Trophoblast cell (in vitro differentiated cells and primary cell): ENCODE data around the gene SNUPN.
A peak's percentile ranks its signal among the peaks of the same experiment; 100 is the strongest.

ENCODE experiments used
- DNase-seq, 2 donors: peaks; one replicate each; pipeline ENCODE4 v3.0.0-alpha.2; 2016
- H2AFZ ChIP-seq: 2 replicates; pipeline ENCODE4 v1.6.1; 2013; ENCODE audit warnings: low read length, moderate library complexity, mild to moderate bottlenecking; ENCODE audit not compliant: insufficient read depth, poor library complexity
- H2AK5ac ChIP-seq: 2 replicates; pipeline ENCODE4 v1.6.1; 2013; ENCODE audit warnings: mild to moderate bottlenecking, low read length
- H2BK120ac ChIP-seq: 2 replicates; pipeline ENCODE4 v1.6.1; 2013; ENCODE audit warnings: low read length, mild to moderate bottlenecking, moderate library complexity; ENCODE audit not compliant: insufficient read depth, poor library complexity
- H2BK12ac ChIP-seq: 2 replicates; pipeline ENCODE4 v1.6.1; 2013; ENCODE audit warnings: mild to moderate bottlenecking, low read length, moderate library complexity
- H2BK5ac ChIP-seq: 2 replicates; pipeline ENCODE4 v1.6.1; 2013; ENCODE audit warnings: low read length, low read depth, moderate library complexity, mild to moderate bottlenecking; ENCODE audit not compliant: poor library complexity
- H3K14ac ChIP-seq: 2 replicates; pipeline ENCODE4 v1.6.1; 2013; ENCODE audit warnings: mild to moderate bottlenecking, low read length
- H3K18ac ChIP-seq: 2 replicates; pipeline ENCODE4 v1.6.1; 2013; ENCODE audit warnings: mild to moderate bottlenecking, low read length
- H3K23ac ChIP-seq: 2 replicates; pipeline ENCODE4 v1.6.1; 2013; ENCODE audit warnings: low read length
- H3K27ac ChIP-seq: 2 replicates; pipeline ENCODE4 v1.5.1; 2013; ENCODE audit warnings: low read depth, mild to moderate bottlenecking, inconsistent platforms, low read length, moderate library complexity
- H3K27me3 ChIP-seq: 2 replicates; pipeline ENCODE4 v1.6.1; 2013; ENCODE audit warnings: inconsistent platforms, mild to moderate bottlenecking, low read length, moderate library complexity; ENCODE audit not compliant: insufficient read depth
- H3K36me3 ChIP-seq, 2 experiments: 1 replicate in 1 of 2; 2 replicates in 1 of 2; pipeline ENCODE4 v1.6.1; 2013; ENCODE audit warnings: low read length in 2 of 2, mild to moderate bottlenecking in 2 of 2, moderate library complexity in 1 of 2; ENCODE audit not compliant: insufficient read depth in 2 of 2, control insufficient read depth in 1 of 2
- H3K4ac ChIP-seq: 2 replicates; pipeline ENCODE4 v1.6.1; 2013; ENCODE audit warnings: low read depth, mild to moderate bottlenecking, low read length, moderate library complexity
- H3K4me1 ChIP-seq, 2 experiments: 1 replicate in 1 of 2; 2 replicates in 1 of 2; pipeline ENCODE4 v1.6.1; 2013; ENCODE audit warnings: low read length in 2 of 2, mild to moderate bottlenecking in 2 of 2, moderate library complexity in 1 of 2; ENCODE audit not compliant: insufficient read depth in 2 of 2, control insufficient read depth in 1 of 2
- H3K4me2 ChIP-seq: 2 replicates; pipeline ENCODE4 v1.6.1; 2013; ENCODE audit warnings: inconsistent platforms, mild to moderate bottlenecking, low read length, moderate library complexity
- H3K4me3 ChIP-seq: 2 replicates; pipeline ENCODE4 v1.5.1; 2013; ENCODE audit warnings: mild to moderate bottlenecking, low read depth, low read length, inconsistent platforms
- H3K79me1 ChIP-seq: one replicate; pipeline ENCODE4 v1.6.1; 2013; ENCODE audit warnings: low read length
- H3K79me2 ChIP-seq: 2 replicates; pipeline ENCODE4 v1.6.1; 2013; ENCODE audit warnings: low read length, mild to moderate bottlenecking; ENCODE audit not compliant: control insufficient read depth, insufficient read depth, poor library complexity
- H3K9ac ChIP-seq: 2 replicates; pipeline ENCODE4 v1.6.1; 2013; ENCODE audit warnings: mild to moderate bottlenecking, low read length
- H3K9me3 ChIP-seq: 2 replicates; pipeline ENCODE4 v1.6.1; 2013; ENCODE audit warnings: low read depth, mild to moderate bottlenecking, control low read depth, inconsistent platforms, low read length; ENCODE audit not compliant: insufficient read depth
- H4K12ac ChIP-seq: 2 replicates; pipeline ENCODE4 v1.6.1; 2013; ENCODE audit warnings: low read depth, mild to moderate bottlenecking, low read length, moderate library complexity
- H4K8ac ChIP-seq: 2 replicates; pipeline ENCODE4 v1.6.1; 2013; ENCODE audit warnings: low read depth, mild to moderate bottlenecking, low read length, moderate library complexity
- H4K91ac ChIP-seq: one replicate; pipeline ENCODE4 v1.6.1; 2013; ENCODE audit warnings: low read depth, mild to moderate bottlenecking, low read length, moderate library complexity
- WGBS: extraction: QIAGEN DNeasy Blood & Tissue Kit; methylation state at CpG from one replicate; pipeline ENCODE4 v1.1.7; 2013; ENCODE audit warnings: missing lambda C conversion rate; ENCODE audit not compliant: insufficient read length, insufficient coverage; ENCODE audit errors: extremely low coverage; 5-methylcytosine and 5-hydroxymethylcytosine counted together

Gene SNUPN

GRCh38 chr15:75641603-75642002, 16.1 kb upstream of the SNUPN start:
- no peak overlapping the region for H3K14ac ChIP-seq
- WGBS, result no CpG with 5 or more reads among the region's 5 CpGs
- no peak overlapping the region for H2AK5ac ChIP-seq
- H3K4me2 ChIP-seq, result no peak overlapping the region
- H3K79me1 ChIP-seq, result peaks cover 10% of the 10 kb centered on the region
- H3K4ac ChIP-seq, result no peak overlapping the region
- no peak overlapping the region for H4K12ac ChIP-seq
- no peak overlapping the region for H2BK12ac ChIP-seq
- no peak for DNase-seq
- H3K27me3 ChIP-seq, result no peaks in the 10 kb centered on the region
- H2BK120ac ChIP-seq, result no peak overlapping the region
- H3K18ac ChIP-seq, result no peak overlapping the region
- H2AFZ ChIP-seq, result no peak overlapping the region
- H4K8ac ChIP-seq, result no peak overlapping the region
- no peak overlapping the region for H2BK5ac ChIP-seq
- H3K4me3 ChIP-seq, result no peak overlapping the region
- no peak overlapping the region for H4K91ac ChIP-seq
- peaks cover 9% of the 10 kb centered on the region for H3K79me2 ChIP-seq
- no peak overlapping the region for H3K27ac ChIP-seq
- no peak overlapping the region for H3K9ac ChIP-seq
- peaks cover 0 to 4% of the 10 kb centered on the region in 2 experiments for H3K36me3 ChIP-seq
- H3K4me1 ChIP-seq, result peaks cover 0 to 13% of the 10 kb centered on the region in 2 experiments
- no peak overlapping the region for H3K23ac ChIP-seq
- H3K9me3 ChIP-seq, result no peaks in the 10 kb centered on the region

GRCh38 chr15:75641179-75641503, 15.6 kb upstream of the SNUPN start:
- H3K4me2 ChIP-seq, result no peak overlapping the region
- peaks cover 9% of the 10 kb centered on the region for H3K79me2 ChIP-seq
- H3K79me1 ChIP-seq, result peaks cover 10% of the 10 kb centered on the region
- no peak overlapping the region for H3K23ac ChIP-seq
- no peak overlapping the region for H2AFZ ChIP-seq
- no peak overlapping the region for H4K8ac ChIP-seq
- no peaks in the 10 kb centered on the region for H3K27me3 ChIP-seq
- no peak overlapping the region for H4K12ac ChIP-seq
- H3K14ac ChIP-seq, result no peak overlapping the region
- H3K18ac ChIP-seq, result no peak overlapping the region
- no peak overlapping the region for H2BK120ac ChIP-seq
- no peak overlapping the region for H2AK5ac ChIP-seq
- no peak overlapping the region for H3K27ac ChIP-seq
- no peak overlapping the region for H2BK12ac ChIP-seq
- DNase-seq, result no peak
- H2BK5ac ChIP-seq, result no peak overlapping the region
- no peaks in the 10 kb centered on the region for H3K9me3 ChIP-seq
- no CpG with 5 or more reads among the region's 4 CpGs for WGBS
- no peak overlapping the region for H3K4ac ChIP-seq
- H3K36me3 ChIP-seq, result peaks cover 0 to 4% of the 10 kb centered on the region in 2 experiments
- peaks cover 0 to 11% of the 10 kb centered on the region in 2 experiments for H3K4me1 ChIP-seq
- H3K9ac ChIP-seq, result no peak overlapping the region
- no peak overlapping the region for H3K4me3 ChIP-seq
- H4K91ac ChIP-seq, result no peak overlapping the region

GRCh38 chr15:75640483-75641178, 15.1 kb upstream of the SNUPN start:
- Histone ChIP-seq H3K36me3 (peaks cover 0 to 4% of the 10 kb centered on the region in 2 experiments), H3K79me1 (peaks cover 10% of the 10 kb centered on the region), H3K4me3 (peak overlapping the region; percentile 76), H4K8ac (peak overlapping the region; percentile 89), H3K9me3 (no peaks in the 10 kb centered on the region), H4K91ac (peak overlapping the region; percentile 68), H2BK12ac (no peak overlapping the region), H3K14ac (peak overlapping the region; percentile 80), H3K79me2 (peaks cover 9% of the 10 kb centered on the region), H3K23ac (no peak overlapping the region), H3K4me1 (peaks cover 0 to 11% of the 10 kb centered on the region in 2 experiments), H3K27ac (peak overlapping the region; percentile 69), H3K18ac (peak overlapping the region; percentile 59), H3K27me3 (no peaks in the 10 kb centered on the region), H3K4me2 (peak overlapping the region; percentile 92), H4K12ac (peak overlapping the region; percentile 49), H3K9ac (peak overlapping the region; percentile 93), H2BK5ac (peak overlapping the region; percentile 54), H3K4ac (no peak overlapping the region), H2AK5ac (peak overlapping the region; percentile 75), H2BK120ac (peak overlapping the region; percentile 67), H2AFZ (peak overlapping the region; percentile 91)
- WGBS, result no CpG with 5 or more reads among the region's 17 CpGs
- DNase-seq, result peak in 1 of 2 donors; percentile 20

- Histone ChIP-seq H3K79me2 (peaks cover 9% of the 10 kb centered on the region), H2BK5ac (peak within 1 kb of the TSS; percentile 54), H2BK12ac (no peak within 1 kb of the TSS), H4K8ac (peak within 1 kb of the TSS; percentile 90), H3K23ac (no peak within 1 kb of the TSS), H3K36me3 (peaks cover 0 to 4% of the 10 kb centered on the region in 2 experiments), H2AK5ac (peak within 1 kb of the TSS; percentile 75), H3K9me3 (no peaks in the 10 kb centered on the region), H3K4me1 (peaks cover 0 to 11% of the 10 kb centered on the region in 2 experiments), H3K4me3 (peak within 1 kb of the TSS; percentile 99), H2AFZ (peak within 1 kb of the TSS; percentile 91), H3K14ac (peak within 1 kb of the TSS; percentile 80), H3K4me2 (peak within 1 kb of the TSS; percentile 96), H4K91ac (peak within 1 kb of the TSS; percentile 68), H3K18ac (peak within 1 kb of the TSS; percentile 59), H3K79me1 (peaks cover 10% of the 10 kb centered on the region), H4K12ac (peak within 1 kb of the TSS; percentile 78), H3K27ac (peak within 1 kb of the TSS; percentile 69), H3K27me3 (no peaks in the 10 kb centered on the region), H3K9ac (peak within 1 kb of the TSS; percentile 94), H3K4ac (peak within 1 kb of the TSS; percentile 11), H2BK120ac (peak within 1 kb of the TSS; percentile 67)
- DNase-seq, result peak; percentile 96 to 99
- no CpG with 5 or more reads among the region's 83 CpGs for WGBS
Measured at GRCh38 chr15:75639709-75640482, 14.4 kb upstream of the SNUPN start, which contains the start of gene IMP3. TSS of gene IMP3 (minus strand) at chr15:75640224. CDS start at chr15:75640168, 56 bp downstream.
